Measurements from ENCODE around the gene NOX5.

DNA sequence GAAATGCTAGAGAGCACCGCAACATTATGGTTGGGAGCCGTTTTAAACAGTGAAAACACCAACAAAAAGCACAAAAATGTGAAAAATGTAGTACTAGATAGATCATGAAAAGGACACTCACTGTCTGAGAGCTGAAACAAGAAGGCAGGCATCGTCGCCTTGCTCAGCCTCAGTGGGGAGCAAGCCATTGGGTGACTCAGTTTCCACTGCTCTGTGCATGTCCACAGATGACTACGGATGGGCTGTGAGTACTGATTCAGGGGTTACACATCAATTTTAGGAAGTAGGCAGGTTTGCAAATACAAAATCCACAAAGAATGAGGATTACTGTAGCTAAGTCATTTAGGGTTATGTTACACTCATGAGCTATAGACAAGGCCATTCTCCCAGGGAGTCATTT is 10.8 kb downstream of the NOX5 start:
- TF ChIP-seq, protein P1, sequence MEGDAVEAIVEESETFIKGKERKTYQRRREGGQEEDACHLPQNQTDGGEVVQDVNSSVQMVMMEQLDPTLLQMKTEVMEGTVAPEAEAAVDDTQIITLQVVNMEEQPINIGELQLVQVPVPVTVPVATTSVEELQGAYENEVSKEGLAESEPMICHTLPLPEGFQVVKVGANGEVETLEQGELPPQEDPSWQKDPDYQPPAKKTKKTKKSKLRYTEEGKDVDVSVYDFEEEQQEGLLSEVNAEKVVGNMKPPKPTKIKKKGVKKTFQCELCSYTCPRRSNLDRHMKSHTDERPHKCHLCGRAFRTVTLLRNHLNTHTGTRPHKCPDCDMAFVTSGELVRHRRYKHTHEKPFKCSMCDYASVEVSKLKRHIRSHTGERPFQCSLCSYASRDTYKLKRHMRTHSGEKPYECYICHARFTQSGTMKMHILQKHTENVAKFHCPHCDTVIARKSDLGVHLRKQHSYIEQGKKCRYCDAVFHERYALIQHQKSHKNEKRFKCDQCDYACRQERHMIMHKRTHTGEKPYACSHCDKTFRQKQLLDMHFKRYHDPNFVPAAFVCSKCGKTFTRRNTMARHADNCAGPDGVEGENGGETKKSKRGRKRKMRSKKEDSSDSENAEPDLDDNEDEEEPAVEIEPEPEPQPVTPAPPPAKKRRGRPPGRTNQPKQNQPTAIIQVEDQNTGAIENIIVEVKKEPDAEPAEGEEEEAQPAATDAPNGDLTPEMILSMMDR (conservative IDR thresholded peaks at IDR 0.05 in 1 of 2, IDR thresholded peaks at IDR 0.05 in 1 of 2; ENCODE audit: low read depth in 1 of 2, low read length in 2 of 2) = no peak
- TF ChIP-seq EZH2 (IDR thresholded peaks at IDR 0.05; ENCODE audit: low read length, missing control alignments) = no peak
